Tibial artery (tissue), 4 donors: Measurements from ENCODE around the gene ARPP21.

Source experiments
- DNase-seq, 2 donors: peaks; one replicate each; pipeline ENCODE4 v3.0.0-alpha.2; 2019
- H3K27ac ChIP-seq, 2 donors: fragments of 200-600 bp; sonication (generic) in 1 of 2; 1 replicate in 1 of 2; 2 replicates in 1 of 2; pipeline ENCODE4 v1.5.1; 2018 to 2019; ENCODE audit warnings: mild to moderate bottlenecking in 1 of 2
- H3K27me3 ChIP-seq, 2 donors: fragments of 200-600 bp; sonication (generic) in 1 of 2; one replicate each; pipeline versions ENCODE4 v1.5.1 to v1.6.0; 2016 to 2019
- H3K36me3 ChIP-seq, 3 donors: fragments of 200-600 bp; sonication (generic) in 2 of 3; one replicate each; pipeline ENCODE4 v1.5.1; 2016 to 2019; ENCODE audit warnings: mild to moderate bottlenecking in 2 of 3
- H3K4me1 ChIP-seq, 4 donors: fragments of 200-600 bp; sonication (generic) in 2 of 4; 1 replicate in 3 of 4; 2 replicates in 1 of 4; pipeline ENCODE4 v1.5.1; 2016 to 2019
- H3K4me3 ChIP-seq, 2 donors: fragments of 200-600 bp; sonication (generic) in 1 of 2; 1 replicate in 1 of 2; 2 replicates in 1 of 2; pipeline ENCODE4 v1.5.1; 2018 to 2019; ENCODE audit warnings: mild to moderate bottlenecking in 2 of 2
- H3K9me3 ChIP-seq, 3 donors: fragments of 200-600 bp; sonication (generic) in 1 of 3; one replicate each; pipeline ENCODE4 v1.5.1; 2016 to 2019
- CTCF ChIP-seq, 2 experiments: fragments of 200-600 bp in 1 of 2; fragments of 450-650 bp in 1 of 2; IDR thresholded peaks; one replicate each; pipeline ENCODE4 v1.5.1; 2017 to 2019; ENCODE audit warnings: antibody characterized with exemption in 2 of 2, mild to moderate bottlenecking in 1 of 2, moderate library complexity in 1 of 2
- intact Hi-C: fragments of 100-400 bp; cut with DNase I; formaldehyde crosslinking; loops from one replicate; pipeline ENCODE4 v1.15.0; 2023; ENCODE audit warnings: low total_unique reads

ARPP21 gene

GRCh38 chr3:35675621-35676020 lies 36.3 kb downstream of the ARPP21 start:
- no peaks in the 10 kb centered on the region for H3K4me1 ChIP-seq
- TF ChIP-seq CTCF (IDR thresholded peaks at IDR 0.05) = no peak

GRCh38 chr3:35677797-35678196 lies 38.5 kb downstream of the ARPP21 start:
- no peak for DNase-seq
- no peaks in the 10 kb centered on the region for H3K4me1 ChIP-seq
- intact Hi-C loops = no loop called here
- no peak overlapping the region for H3K4me3 ChIP-seq
- no peak overlapping the region for H3K27ac ChIP-seq
- H3K9me3 ChIP-seq = no peaks in the 10 kb centered on the region
- no peaks in the 10 kb centered on the region for H3K36me3 ChIP-seq
- H3K27me3 ChIP-seq = no peaks in the 10 kb centered on the region
- no peak for TF ChIP-seq CTCF (IDR thresholded peaks at IDR 0.05)

More at GRCh38 chr3:35675621-35676020, 36.3 kb downstream of the ARPP21 start:
- Histone ChIP-seq H3K27me3 (no peaks in the 10 kb centered on the region), H3K4me3 (no peak overlapping the region), H3K27ac (no peak overlapping the region), H3K36me3 (no peaks in the 10 kb centered on the region), H3K9me3 (no peaks in the 10 kb centered on the region)
- intact Hi-C loops = no loop called here
- no peak for DNase-seq

GRCh38 chr3:35678643-35679161 lies 39.4 kb downstream of the ARPP21 start:
- DNase-seq = no peak
- Histone ChIP-seq H3K27me3 (no peaks in the 10 kb centered on the region), H3K27ac (no peak overlapping the region), H3K36me3 (no peaks in the 10 kb centered on the region), H3K4me3 (no peak overlapping the region), H3K9me3 (no peaks in the 10 kb centered on the region), H3K4me1 (no peaks in the 10 kb centered on the region)
- no peak for TF ChIP-seq CTCF (IDR thresholded peaks at IDR 0.05)
- intact Hi-C loops = no loop called here

GRCh38 chr3:35679409-35680080 lies 40.2 kb downstream of the ARPP21 start:
- DNase-seq = no peak
- H3K4me1 ChIP-seq = peaks cover 0 to 4% (median 0%) of the 10 kb centered on the region in 4 donors

GRCh38 chr3:35680866-35681650 lies 41.7 kb downstream of the ARPP21 start:
- Histone ChIP-seq H3K4me1 (peaks cover 0 to 4% (median 0%) of the 10 kb centered on the region in 4 donors), H3K4me3 (no peak overlapping the region), H3K27ac (no peak overlapping the region), H3K36me3 (no peaks in the 10 kb centered on the region), H3K9me3 (no peaks in the 10 kb centered on the region), H3K27me3 (no peaks in the 10 kb centered on the region)
- intact Hi-C loops = no loop called here
- TF ChIP-seq CTCF (IDR thresholded peaks at IDR 0.05) = no peak
- no peak for DNase-seq

More at GRCh38 chr3:35679409-35680080, 40.2 kb downstream of the ARPP21 start:
- TF ChIP-seq CTCF (IDR thresholded peaks at IDR 0.05) = no peak
- Histone ChIP-seq H3K27ac (no peak overlapping the region), H3K9me3 (no peaks in the 10 kb centered on the region), H3K27me3 (no peaks in the 10 kb centered on the region), H3K4me3 (no peak overlapping the region), H3K36me3 (no peaks in the 10 kb centered on the region)
- intact Hi-C loops = no loop called here
